Stimulated activated CD8-positive, alpha-beta memory T cell treated with anti-CD3 and anti-CD28 coated beads, Interleukin-7, amount 100 ng/mL, for 1 hour (primary cell): ENCODE results near the gene MTM1.

Source experiments
- DNase-seq, 2 donors: peaks; one replicate each; pipeline ENCODE4 v3.0.0-alpha.2; 2020; ENCODE audit warnings: low read depth in 2 of 2

MTM1 gene

GRCh38 chrX:150663073-150663472 is 94.7 kb downstream of the MTM1 start:
- DNase-seq: no peak

- DNase-seq: no peak
Observed at GRCh38 chrX:150664290-150664689, 95.9 kb downstream of the MTM1 start.

- no peak for DNase-seq
Observed at GRCh38 chrX:150676221-150676620, 107.8 kb downstream of the MTM1 start.

DNA sequence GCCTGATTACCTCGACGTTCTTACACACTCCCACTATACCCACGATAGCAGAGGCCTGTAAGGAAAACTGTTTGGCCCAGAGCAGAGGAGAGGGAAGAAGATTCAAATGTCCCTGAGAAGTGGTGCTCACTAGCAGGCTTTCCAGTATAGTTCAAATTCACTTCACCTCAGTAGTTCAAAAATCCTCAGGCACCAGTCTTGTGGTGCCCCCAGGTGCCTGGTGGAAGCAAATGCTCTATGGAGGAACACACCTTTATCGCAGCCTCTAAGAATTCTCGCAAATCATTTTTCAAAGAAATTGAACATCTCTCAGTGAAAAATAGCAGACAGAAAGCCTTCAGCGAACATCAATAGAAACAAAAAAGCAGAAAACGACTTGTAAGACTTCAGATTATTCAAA is 112.6 kb downstream of the MTM1 start:
- DNase-seq: no peak

GRCh38 chrX:150683112-150683511 is 114.7 kb downstream of the MTM1 start:
- DNase-seq: no peak

DNA sequence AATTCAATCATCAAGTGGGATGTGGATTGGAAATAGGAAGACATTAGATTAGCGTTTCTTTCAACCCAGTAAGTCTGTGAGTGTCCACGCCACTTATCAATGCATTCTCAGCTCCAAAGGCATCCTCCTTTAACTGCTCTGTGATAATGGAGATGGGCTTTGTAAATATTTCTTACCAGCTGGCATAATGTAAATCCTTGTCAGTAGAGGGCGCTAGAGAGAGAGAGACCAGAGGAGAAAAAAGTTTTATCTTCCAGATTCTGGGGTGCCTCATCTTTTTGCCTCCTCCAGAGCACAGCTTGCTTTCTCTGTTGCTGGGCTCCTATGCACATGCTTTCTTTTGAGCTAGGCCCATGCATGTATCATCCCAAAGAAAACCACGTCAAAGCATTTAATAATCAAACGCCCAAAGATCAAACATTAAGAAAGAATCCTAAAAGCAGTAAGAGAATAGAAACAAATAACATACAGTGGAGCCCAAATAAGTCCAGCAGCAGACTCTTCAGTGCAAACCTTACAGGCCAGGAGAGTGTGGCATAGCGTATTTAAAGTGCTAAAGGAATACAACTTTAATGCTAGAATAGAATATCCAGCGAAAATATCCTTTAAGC is 115.2 kb downstream of the MTM1 start:
- no peak for DNase-seq

- DNase-seq: no peak
Observed at GRCh38 chrX:150688911-150689451, 120.6 kb downstream of the MTM1 start.

DNA sequence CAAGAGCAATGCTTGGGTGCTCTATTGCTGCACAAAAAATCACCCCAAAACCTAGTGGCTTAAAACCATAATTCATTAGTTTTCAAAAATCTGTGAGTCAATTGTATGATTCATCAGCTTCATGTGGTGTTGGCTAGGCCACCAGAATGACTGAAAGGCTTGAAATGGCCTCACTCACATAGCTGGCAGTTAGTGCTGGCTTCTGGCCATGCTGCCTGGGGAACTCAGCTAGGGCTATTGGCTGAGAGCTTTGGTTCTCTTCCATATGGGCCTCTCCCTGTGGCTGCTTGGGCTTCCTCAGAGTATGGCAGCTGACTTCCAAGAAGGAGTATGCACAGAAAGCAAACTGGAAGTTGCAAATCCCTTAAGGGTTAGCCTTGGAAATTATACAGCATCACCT is 121.7 kb downstream of the MTM1 start:
- DNase-seq: no peak

- DNase-seq: no peak
Observed at GRCh38 chrX:150692296-150692695, 123.9 kb downstream of the MTM1 start.

DNA sequence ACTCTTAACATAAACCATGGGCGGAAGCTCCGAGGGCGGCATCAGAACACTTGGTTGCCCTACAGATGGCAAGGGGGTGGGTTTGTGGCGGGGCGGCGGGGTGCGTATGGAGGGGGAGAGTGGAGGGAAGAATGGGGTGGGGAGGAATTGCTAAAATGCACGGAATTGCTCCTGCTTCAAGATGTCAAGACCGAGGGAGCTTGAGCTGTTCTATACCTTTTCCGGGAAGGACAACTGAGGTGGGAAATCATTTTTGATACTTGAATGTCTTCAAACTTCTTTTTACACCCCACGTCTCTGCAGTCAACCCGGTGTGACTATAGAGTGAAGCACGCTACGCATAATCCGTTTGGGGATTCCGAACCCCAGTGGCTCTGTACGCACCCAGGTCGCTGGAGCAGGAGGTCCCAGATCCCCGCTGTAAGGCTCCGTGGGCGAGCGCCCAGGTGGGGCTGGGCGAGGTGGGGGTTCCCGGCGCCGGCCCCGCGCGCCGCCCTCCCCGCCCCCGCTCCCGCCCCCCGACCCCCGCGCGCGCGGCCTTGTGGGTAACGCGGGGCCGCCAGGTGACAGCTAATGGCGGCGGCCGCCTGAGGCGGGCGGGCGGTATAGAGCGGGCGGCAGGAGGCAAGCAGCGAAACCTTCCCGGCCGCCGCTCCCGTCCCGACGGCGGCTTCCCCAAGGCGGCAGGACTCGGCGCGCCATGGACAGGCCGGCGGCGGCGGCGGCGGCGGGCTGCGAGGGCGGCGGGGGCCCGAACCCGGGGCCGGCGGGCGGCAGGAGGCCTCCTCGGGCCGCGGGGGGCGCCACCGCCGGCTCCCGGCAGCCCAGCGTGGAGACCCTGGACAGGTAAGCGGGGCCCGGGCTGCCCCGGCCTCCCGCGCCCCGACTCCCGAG is 124.7 kb downstream of the MTM1 start, which contains the start of gene MTMR1:
MTMR1 (plus strand) TSS at position 566 of the 894 bp plus-strand sequence; CDS start at position 701, 135 bp downstream.
- DNase-seq: peak; percentile 19 to 20

DNA sequence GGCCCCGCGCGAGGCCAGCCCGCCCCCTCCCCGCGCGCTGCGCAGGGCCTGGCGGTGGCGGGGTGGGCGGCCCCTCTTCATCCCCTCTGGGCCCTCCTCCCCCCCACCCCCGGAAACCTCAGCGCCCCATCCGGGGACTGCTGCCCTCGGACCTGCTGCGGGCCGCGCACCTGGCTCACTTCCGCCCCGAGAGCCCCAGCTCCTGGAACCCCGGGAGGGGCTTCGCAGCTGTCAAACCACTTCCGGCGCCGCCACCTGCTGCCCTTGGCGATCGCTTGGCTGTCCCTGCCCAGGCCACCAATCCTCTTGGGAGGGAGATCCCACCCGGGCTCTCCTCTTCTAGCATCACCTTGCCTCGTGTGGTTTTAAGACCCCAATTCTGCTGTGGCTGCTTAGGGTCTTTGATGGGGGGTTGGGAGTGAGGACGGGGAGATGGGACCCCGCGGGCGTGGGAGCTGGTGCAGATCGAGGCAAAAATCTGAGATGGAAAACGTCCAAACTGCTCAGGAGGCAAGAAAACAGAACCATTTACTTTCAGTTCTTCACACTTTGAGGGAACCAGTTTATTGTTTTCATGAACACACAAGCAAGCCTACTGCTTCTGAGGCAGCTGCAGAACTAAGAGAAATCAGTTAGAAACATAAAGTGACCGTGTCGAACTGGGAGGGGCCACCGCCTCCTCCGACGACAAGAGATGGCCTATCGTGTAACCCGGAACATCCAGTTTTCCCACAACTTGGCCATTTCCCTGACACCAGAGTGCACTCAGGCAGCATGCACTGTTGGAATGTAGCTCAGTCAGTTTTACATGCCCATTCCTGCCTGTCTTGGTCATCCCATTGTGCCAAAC is 125.5 kb downstream of the MTM1 start:
- DNase-seq: peak; percentile 25 to 34

DNA sequence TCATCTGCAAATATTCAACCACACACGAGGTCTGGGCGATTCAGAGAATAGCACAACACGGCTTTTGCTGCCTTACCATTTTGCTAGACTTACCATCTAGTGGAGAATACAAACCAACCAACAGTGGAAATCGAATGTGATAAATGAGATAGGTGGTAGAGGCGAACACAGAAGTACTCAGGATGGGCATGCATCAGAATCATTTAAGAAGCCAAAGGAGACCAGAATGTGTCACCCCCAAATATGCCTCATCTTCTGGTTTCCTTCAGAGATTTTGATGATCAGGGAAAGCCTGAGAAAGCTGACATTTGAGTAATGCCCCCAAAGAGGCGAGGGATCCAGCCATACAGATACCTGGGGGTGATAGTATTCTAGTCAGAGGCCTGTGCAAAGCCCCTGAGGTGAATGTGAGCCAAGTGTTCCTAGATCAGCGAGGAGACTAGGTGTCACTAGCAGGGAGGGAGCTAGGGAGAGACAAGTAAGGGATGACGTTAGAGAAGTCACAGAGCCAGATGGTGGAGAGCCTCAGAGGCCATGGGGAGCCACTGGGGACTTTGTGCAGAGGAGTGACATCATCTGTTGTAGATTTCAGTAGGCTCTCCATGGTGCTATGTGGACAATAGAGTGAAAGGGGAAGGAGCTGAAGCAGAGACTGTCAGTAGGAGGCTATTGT is 126.5 kb downstream of the MTM1 start:
- DNase-seq: no peak

DNA sequence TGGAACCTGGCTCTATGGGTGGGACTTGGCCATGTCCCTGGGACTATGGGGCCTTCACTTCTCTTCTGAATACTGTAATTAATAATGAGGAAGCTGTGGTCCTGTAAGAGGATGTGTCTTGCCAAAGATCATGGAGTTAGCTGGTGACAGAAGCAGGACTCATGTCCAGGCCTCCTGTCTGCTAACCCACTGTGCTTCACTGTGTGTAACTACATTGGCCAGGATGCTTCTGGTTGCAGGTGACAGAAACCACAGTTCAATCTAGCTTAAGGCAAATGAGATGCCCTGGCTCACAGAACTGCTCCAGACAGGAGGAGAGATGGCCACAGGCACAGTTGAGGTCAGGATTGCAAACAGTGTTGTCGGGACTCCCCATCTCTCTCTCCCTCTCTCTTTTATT is 127.9 kb downstream of the MTM1 start:
- DNase-seq: no peak

- no peak for DNase-seq
Observed at GRCh38 chrX:150696866-150697265, 128.4 kb downstream of the MTM1 start.

DNA sequence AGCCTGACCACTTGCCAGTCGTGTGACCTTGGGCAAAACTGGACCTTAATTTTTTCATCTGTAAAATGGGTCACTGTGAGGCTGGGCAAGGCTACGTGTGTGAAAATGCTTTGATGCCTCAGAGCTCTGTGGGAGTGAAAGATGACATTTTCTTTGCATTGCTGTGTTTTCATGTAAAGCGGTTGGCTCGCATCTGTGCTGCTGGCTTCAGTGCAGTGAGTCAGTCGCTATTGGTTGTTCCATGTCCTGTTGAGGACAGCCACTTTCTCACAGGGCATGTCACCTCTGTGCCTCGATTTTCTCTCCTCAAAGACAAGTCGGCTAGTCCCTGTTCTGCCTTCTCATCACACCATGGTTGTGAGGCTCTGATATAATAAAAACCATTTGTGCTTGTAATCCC is 129.2 kb downstream of the MTM1 start:
- DNase-seq: no peak

DNA sequence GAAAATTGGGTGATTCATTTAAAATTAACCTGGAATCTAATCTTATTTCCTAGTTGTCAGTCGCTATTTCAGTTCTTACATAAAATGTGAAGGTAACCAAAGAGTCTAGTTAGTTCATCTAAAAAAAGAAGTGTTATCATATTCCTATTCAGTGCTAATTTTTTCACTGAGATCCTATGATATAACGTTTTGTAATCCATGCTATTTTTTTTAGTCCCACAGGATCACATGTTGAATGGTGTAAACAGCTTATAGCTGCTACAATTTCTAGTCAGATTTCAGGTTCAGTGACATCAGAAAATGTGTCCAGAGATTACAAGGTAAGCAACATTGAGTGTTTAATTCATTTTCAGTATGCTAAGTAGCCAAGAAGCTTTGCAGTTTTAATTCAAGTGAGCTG is 130.6 kb downstream of the MTM1 start:
- DNase-seq: no peak

GRCh38 chrX:150700107-150700506 is 131.7 kb downstream of the MTM1 start:
- DNase-seq: no peak

DNA sequence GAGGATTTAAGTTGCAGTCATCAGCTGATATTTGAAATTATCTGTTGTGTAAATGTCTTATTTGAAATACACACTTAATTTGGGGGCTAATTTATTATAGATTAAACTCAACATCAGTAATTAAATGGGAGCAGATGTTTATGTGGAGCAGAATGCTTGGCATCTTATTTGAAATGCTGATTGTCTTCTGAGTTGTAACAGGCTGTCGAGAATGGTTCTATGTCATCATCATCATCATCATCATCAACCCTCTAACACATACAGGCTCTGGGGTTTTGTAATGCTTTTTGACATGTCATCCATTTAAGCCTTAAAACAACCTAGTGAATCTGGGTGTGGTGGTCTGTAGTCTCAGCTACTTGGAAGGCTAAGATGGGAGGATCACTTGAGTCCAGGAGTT is 133.0 kb downstream of the MTM1 start:
- no peak for DNase-seq

GRCh38 chrX:150702966-150703694 is 134.7 kb downstream of the MTM1 start:
- no peak for DNase-seq

GRCh38 chrX:150703695-150703974 is 135.2 kb downstream of the MTM1 start:
- DNase-seq: no peak

- DNase-seq: no peak
Observed at GRCh38 chrX:150704030-150704613, 135.7 kb downstream of the MTM1 start.
